Stimulated activated CD4-positive, alpha-beta T cell treated with anti-CD3 and anti-CD28 coated beads, Interleukin-12 subunit alpha, Interleukin-12 subunit beta, amount 100 ng/mL, for 4 hours (primary cell): ENCODE measurements around the gene MMRN2.

ENCODE experiments used
- DNase-seq: peaks from one replicate; pipeline ENCODE4 v3.0.0-alpha.2; 2020

MMRN2 gene

GRCh38 chr10:86968994-86969355, 11.6 kb upstream of the MMRN2 start:
- DNase-seq, result no peak

GRCh38 chr10:86968271-86968993, 11.0 kb upstream of the MMRN2 start, which contains the start of gene ADIRF:
Gene ADIRF, plus strand, starts transcription at chr10:86968482. Its CDS starts 63 bp downstream, at chr10:86968545.
- no peak for DNase-seq

DNA sequence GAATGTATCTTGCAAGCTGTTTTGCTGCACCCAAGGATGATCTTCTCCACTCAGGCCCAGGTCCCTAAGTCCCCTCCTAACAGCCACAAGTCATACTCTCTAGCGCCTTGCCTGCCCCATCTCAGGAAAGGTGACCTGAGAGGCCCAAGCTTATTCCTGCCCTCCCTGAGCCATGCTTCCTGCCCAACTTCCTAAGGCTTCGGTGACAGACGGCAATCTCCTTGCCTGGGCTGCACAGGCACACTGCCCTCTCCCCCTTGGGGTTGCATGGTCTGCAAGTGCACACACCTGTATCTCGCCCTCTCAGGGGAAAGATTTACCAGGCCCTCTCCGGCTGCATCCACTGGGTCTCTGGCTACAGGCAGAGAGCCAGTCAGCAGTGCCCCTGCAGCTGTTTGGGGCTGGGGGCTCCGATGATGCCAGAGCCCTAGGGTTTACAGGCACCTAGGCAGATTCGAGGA, 10.1 kb upstream of the MMRN2 start:
- no peak for DNase-seq

GRCh38 chr10:86965986-86966654, 8.7 kb upstream of the MMRN2 start:
- no peak for DNase-seq

DNA sequence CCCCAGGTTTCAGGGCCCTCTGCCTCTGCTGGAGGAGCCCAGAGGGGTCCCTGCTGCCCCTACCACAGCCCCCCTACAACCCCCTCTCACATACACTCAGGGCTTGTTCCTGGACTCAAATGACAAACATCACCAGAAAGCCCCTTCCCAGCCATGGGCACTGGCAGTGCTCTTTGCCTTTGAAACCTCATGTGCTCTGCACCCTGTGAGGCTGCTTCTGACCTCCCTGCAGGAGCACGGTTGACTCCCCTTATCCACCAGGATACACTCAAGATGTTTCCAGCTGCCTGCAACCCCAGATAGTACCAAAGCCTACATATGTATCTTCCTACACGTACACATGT, 7.4 kb upstream of the MMRN2 start:
- no peak for DNase-seq

DNA sequence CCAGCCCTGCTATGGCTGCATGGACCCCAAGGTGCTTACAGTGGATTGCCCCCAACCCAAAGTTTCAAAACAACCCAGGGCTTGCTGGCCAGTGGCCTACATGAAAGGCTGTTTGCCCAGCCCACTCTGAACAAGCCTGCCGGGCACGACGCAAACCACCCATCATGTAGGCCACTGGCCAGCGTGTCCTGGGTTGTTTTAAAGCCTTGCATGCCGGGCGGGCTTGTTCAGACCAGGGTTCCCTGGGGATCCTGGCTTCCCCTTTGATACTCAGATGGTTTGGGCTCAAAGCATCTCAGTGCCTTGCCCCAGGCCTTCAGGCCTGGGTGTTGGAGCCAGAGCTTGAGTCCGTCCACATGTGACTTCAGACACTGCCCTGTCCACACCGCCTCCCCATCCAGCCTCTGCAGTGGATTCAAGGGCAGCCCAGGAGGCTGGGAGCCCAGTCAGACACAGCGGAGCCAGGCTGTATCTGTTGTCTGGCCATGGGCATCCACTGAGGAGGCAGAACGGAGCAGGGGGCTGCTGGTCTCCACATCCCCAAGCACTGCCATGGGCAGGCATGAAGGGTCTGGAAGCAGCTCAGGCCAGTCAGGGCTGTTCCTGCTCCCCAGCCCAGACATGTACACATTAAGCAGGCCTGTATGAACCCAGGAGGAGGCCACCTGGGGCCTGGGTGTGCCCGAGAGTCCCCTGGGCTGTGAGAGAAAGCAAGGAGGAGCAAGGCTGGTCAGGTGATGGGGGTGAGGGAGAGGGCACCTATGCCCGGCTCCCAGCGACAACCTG, 6.8 kb upstream of the MMRN2 start:
- DNase-seq, result no peak

GRCh38 chr10:86963341-86963919, 6.0 kb upstream of the MMRN2 start:
- no peak for DNase-seq

DNA sequence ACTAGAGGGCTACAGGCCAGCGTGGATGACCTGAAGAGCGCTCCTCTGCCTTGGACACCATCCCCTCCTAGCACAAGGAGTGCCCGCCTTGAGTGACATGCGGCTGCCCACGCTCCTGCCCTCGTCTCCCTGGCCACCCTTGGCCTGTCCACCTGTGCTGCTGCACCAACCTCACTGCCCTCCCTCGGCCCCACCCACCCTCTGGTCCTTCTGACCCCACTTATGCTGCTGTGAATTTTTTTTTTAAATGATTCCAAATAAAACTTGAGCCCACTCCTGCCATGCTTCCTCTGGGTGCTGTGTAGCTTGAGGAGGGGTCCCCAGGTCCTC, 5.5 kb upstream of the MMRN2 start:
- no peak for DNase-seq

DNA sequence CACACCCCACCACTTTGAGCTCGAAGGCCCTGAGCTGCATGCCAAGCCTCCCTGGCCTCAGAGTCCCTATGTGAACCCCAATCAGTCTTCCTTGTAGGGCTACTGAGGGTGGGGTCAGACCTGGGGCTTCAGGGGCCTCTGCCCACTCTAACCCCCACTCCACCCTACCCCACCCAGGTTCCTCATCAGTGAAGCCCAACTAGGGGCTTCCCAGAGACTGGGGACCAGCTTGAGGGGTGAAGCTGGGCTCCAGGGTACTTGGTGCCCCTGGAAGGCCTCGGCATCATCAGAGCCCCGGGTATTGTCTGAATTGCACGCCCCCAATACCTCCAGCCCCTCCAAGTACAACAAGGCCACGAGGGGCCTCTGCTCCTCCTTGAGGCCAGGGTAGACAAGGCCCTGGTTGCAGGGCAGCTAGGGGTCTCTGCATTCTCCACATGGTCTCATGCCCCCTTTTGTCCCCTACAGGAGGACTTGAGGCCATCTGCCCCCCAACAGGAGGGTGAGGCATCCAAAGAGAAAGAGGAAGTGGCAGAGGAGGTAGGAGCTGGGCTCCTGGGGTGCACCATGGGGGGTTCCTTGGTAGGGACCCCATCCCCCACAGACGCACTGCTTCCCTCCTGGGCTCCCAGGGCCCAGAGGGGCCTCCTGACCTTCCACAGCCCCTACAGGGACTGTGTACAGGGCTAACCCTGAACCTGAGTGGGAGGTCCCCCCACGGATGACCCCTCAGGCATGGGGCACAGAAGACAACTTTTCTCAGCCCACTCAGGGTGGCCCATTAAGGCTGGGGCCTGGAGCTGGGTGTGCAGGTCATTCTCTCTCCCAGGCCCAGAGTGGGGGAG, 4.9 kb upstream of the MMRN2 start:
- no peak for DNase-seq

DNA sequence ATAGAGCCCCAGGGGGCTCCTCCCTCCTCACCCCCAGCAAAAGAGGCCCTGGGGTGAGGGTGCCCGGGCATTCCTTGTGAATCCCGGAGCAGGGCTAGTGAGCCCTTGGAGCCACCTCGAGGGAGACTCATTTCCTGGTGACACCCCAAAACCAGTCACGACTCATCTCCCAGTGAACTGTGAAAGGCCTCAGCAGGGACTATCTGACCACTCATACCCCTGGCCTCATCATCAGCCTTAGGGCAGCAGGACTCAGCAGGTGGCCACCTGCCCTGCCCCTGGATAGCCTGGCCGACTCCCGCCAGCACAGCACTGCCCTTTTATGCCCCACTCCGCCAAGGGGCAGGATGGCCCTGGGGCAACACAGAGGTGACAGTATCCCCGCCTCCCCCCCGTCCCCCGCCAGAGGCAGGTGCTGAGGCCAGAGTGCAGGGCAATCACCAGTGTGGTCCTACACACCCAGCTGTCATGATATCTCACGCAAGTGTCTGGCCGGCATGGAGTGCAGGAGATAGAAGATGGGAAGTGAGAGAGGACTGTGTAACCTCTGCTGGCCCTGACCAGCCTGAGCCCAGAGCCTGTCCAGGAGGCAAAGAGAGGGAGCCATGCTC, 4.2 kb upstream of the MMRN2 start:
- no peak for DNase-seq

- DNase-seq, result no peak
Observed at GRCh38 chr10:86960863-86961434, 3.5 kb upstream of the MMRN2 start.

GRCh38 chr10:86960003-86960862, 2.8 kb upstream of the MMRN2 start:
- DNase-seq, result no peak

GRCh38 chr10:86959737-86960002, 2.3 kb upstream of the MMRN2 start:
- no peak for DNase-seq

GRCh38 chr10:86958901-86959736, 1.7 kb upstream of the MMRN2 start:
- DNase-seq, result no peak

DNA sequence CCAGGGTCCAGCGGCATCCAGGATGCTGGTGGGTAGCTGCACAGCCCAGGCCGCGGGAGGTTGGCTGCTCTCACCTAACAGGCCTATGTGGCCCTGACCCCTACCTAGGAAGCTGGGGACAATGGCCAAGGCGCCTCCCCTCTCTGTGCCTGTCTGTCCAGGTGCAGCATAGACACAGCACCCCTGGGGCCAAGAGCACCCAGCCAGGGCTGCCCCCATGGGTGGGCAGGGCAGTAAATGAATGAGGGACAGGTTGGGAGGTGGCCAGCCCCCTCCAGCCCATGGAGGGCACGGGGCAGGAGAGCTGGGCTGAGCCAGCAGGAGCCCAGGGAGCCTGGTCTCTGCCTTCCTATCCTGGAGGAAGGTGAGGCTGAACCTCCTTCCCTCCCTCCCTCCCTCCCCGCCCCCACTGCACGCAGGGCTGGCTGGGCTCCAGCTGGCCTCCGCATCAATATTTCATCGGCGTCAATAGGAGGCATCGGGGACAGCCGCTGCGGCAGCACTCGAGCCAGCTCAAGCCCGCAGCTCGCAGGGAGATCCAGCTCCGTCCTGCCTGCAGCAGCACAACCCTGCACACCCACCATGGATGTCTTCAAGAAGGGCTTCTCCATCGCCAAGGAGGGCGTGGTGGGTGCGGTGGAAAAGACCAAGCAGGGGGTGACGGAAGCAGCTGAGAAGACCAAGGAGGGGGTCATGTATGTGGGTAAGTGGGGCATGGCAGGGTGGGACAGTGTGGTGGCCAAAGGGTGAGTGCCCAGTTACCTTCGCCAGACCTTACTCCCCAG, 893 bp upstream of the MMRN2 start, which contains the start of gene SNCG:
SNCG (plus strand) TSS at position 484 of the 785 bp plus-strand sequence; CDS start at position 583, 99 bp downstream.
- DNase-seq, result no peak

- DNase-seq, result no peak
Observed at GRCh38 chr10:86956848-86957448, 467 bp downstream of the MMRN2 start.

GRCh38 chr10:86956195-86956847, 1.1 kb downstream of the MMRN2 start:
- DNase-seq, result no peak

DNA sequence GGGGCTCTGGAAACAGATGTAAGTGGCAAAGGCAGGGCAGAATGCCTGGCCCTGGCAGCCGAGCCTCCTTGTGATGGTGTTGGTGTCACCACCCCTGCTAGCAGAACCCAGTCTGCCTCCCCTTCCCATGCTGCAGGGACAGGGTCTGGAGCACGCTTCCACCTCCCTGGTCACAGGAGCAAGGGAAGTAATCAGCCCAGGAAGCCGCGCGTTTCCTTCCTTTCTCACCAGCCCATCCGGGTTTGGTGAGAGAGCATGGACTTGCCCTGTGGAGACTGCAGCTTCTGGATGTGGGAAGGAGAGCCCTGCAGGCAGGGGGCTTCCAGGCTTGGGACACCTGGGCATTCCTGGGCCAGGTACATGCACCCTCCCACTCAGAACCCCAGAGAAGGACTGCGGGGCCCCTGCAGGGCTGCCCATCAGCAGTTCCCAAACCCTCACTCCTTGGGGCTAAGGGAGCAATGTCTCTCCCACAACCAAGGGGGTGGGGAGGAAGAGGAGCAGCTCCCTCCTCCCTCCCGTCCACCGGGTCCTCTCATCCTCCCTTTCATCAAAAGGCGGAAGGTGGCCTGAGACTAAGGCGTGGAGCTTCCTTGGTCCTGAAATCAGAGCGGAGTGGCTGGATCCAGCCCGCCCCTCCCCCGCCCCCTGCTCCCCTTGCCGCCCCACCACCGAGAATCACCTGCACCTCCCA, 1.8 kb downstream of the MMRN2 start:
- DNase-seq, result no peak
